Brain microvascular endothelial cell (primary cell): Measurements from ENCODE around the gene EXOC8.

Experiments
- DNase-seq: peaks from one replicate; pipeline ENCODE4 v3.0.0-alpha.2; 2020
- H3K27ac ChIP-seq: fragments of 250-450 bp; sonication (Bioruptor Pico); 2 replicates; pipeline ENCODE4 v1.5.1; 2020; ENCODE audit warnings: mild to moderate bottlenecking, moderate library complexity
- H3K27me3 ChIP-seq: fragments of 250-450 bp; sonication (Bioruptor Pico); replicated peaks from 2 replicates; pipeline ENCODE4 v1.5.1; 2020; ENCODE audit warnings: mild to moderate bottlenecking
- H3K36me3 ChIP-seq: fragments of 250-450 bp; sonication (Bioruptor Pico); replicated peaks from 2 replicates; pipeline ENCODE4 v1.5.1; 2020; ENCODE audit warnings: mild to moderate bottlenecking
- H3K4me3 ChIP-seq: 2 replicates; pipeline ENCODE4 v1.5.1; 2011; ENCODE audit warnings: low read depth, mild to moderate bottlenecking, control low read depth, low read length, moderate library complexity
- CTCF ChIP-seq: IDR thresholded peaks from 2 replicates; pipeline ENCODE4 v1.5.1; 2011; ENCODE audit warnings: low read depth, mild to moderate bottlenecking, moderate library complexity, low read length, control low read depth, inconsistent platforms; ENCODE audit errors: missing control alignments
- in situ Hi-C: cut with HindIII; loops from 2 replicates; pipeline ENCODE4 v1.10.0; 2017; ENCODE audit warnings: low sequenced_read_pairs, low pct_ligation_motif_present

Gene EXOC8

GRCh38 chr1:231311720-231312431 lies 25.8 kb downstream of the EXOC8 start:
- in situ Hi-C loops = no loop called here
- TF ChIP-seq CTCF = no peak
- H3K27me3 ChIP-seq = no peaks in the 10 kb centered on the region
- no peak overlapping the region for H3K27ac ChIP-seq
- no peak overlapping the region for H3K4me3 ChIP-seq
- DNase-seq = no peak
- no peaks in the 10 kb centered on the region for H3K36me3 ChIP-seq

GRCh38 chr1:231310391-231310934 lies 27.2 kb downstream of the EXOC8 start:
- no peak for DNase-seq
- Histone ChIP-seq H3K36me3 (no peaks in the 10 kb centered on the region), H3K27ac (no peak overlapping the region), H3K4me3 (no peak overlapping the region), H3K27me3 (no peaks in the 10 kb centered on the region)
- in situ Hi-C loops = no loop called here
- no peak for TF ChIP-seq CTCF

GRCh38 chr1:231301990-231302389 lies 35.7 kb downstream of the EXOC8 start:
- H3K27me3 ChIP-seq = no peaks in the 10 kb centered on the region
- no peak for TF ChIP-seq CTCF
- H3K27ac ChIP-seq = no peak overlapping the region
- in situ Hi-C loops = no loop called here
- no peaks in the 10 kb centered on the region for H3K36me3 ChIP-seq
- H3K4me3 ChIP-seq = no peak overlapping the region
- DNase-seq = no peak

- no peak for DNase-seq
- Histone ChIP-seq H3K27me3 (no peaks in the 10 kb centered on the region), H3K4me3 (no peak overlapping the region), H3K27ac (no peak overlapping the region), H3K36me3 (no peaks in the 10 kb centered on the region)
- TF ChIP-seq CTCF = no peak
- in situ Hi-C loops = no loop called here
Measured at GRCh38 chr1:231295938-231296337, 41.7 kb downstream of the EXOC8 start.

- Histone ChIP-seq H3K36me3 (no peaks in the 10 kb centered on the region), H3K27me3 (no peaks in the 10 kb centered on the region), H3K4me3 (no peak overlapping the region), H3K27ac (no peak overlapping the region)
- no peak for TF ChIP-seq CTCF
- DNase-seq = no peak
- in situ Hi-C loops = no loop called here
Measured at GRCh38 chr1:231286603-231287002, 51.0 kb downstream of the EXOC8 start.

GRCh38 chr1:231284441-231284840 lies 53.2 kb downstream of the EXOC8 start:
- Histone ChIP-seq H3K27me3 (no peaks in the 10 kb centered on the region), H3K4me3 (no peak overlapping the region), H3K27ac (no peak overlapping the region), H3K36me3 (no peaks in the 10 kb centered on the region)
- no peak for TF ChIP-seq CTCF
- in situ Hi-C loops = no loop called here
- no peak for DNase-seq
